ENCODE measurements around the gene PUM1.

GRCh38 chr1:30950700-30951099 is 114.8 kb downstream of the PUM1 start:
- no peak for TF ChIP-seq POLR2A (IDR thresholded peaks at IDR 0.05)
- TF ChIP-seq CTCF (IDR thresholded peaks at IDR 0.05) = no peak
- TF ChIP-seq POLR2AphosphoS5 (IDR thresholded peaks at IDR 0.05; ENCODE audit: insufficient read depth in 1 of 2, low read depth in 1 of 2) = no peak

Measured in vagina (tissue), 2 donors.